PC-3 (cell line): ENCODE data around the gene CHML. TPM values are rescaled to one million over a fixed set of nuclear protein-coding genes. Genes with fewer than 3 reads are reported as not detected.
A peak's percentile ranks its signal among the peaks of the same experiment; 100 is the strongest.

ENCODE experiments used
- ATAC-seq: fragments of 200-7000 bp; cut with Tn5 transposase; 2 replicates; pipeline ENCODE4 v1.9.1; 2020; ENCODE audit warnings: mild to moderate bottlenecking, moderate library complexity
- BruUV-seq: library from RNA; stranded (reverse); fragments of 400-500 nt; replicated peaks from 2 replicates; lab custom pipeline; 2021; lab: Mats Ljungman, UMichigan
- CTCF ChIA-PET: fragments of 300-600 bp; sonication (Branson Sonifier 250); formaldehyde crosslinking; loops from one replicate; lab custom pipeline; 2022; ENCODE audit warnings: antibody characterized with exemption; lab: Charles Lee
- POLR2A ChIA-PET: fragments of 300-600 bp; sonication (Branson Sonifier 250); formaldehyde crosslinking; loops from one replicate; lab custom pipeline; 2022; ENCODE audit warnings: antibody characterized with exemption; ENCODE audit not compliant: unreplicated experiment; lab: Charles Lee
- DNase-seq: peaks from one replicate; pipeline ENCODE4 v3.0.0-alpha.2; 2015
- H2AFZ ChIP-seq: fragments of 300-600 bp; sonication (generic); 2 replicates; pipeline ENCODE4 v1.6.0; 2016; ENCODE audit warnings: antibody characterized with exemption, low read length
- H3F3A ChIP-seq: fragments of 300-600 bp; sonication (generic); one replicate; pipeline ENCODE4 v1.6.0; 2017; ENCODE audit warnings: antibody characterized with exemption, low read length, control low read depth, mild to moderate bottlenecking; ENCODE audit not compliant: unreplicated experiment
- H3K27ac ChIP-seq: fragments of 300-600 bp; sonication (generic); 2 replicates; pipeline ENCODE4 v1.5.1; 2016; ENCODE audit warnings: mild to moderate bottlenecking, low read length
- H3K27me3 ChIP-seq: fragments of 300-600 bp; sonication (generic); 2 replicates; pipeline ENCODE4 v1.6.1; 2016; ENCODE audit warnings: low read length, mixed read lengths
- H3K36me3 ChIP-seq: fragments of 300-600 bp; sonication (generic); 2 replicates; pipeline ENCODE4 v1.6.1; 2016; ENCODE audit warnings: low read depth, mixed run types, low read length, mixed read lengths
- H3K4me1 ChIP-seq: fragments of 300-600 bp; sonication (generic); 2 replicates; pipeline ENCODE4 v1.5.1; 2016; ENCODE audit warnings: low read length; ENCODE audit not compliant: insufficient read depth
- H3K4me2 ChIP-seq: fragments of 300-600 bp; sonication (generic); 2 replicates; pipeline ENCODE4 v1.6.0; 2016; ENCODE audit warnings: low read length
- H3K4me3 ChIP-seq: fragments of 300-600 bp; sonication (generic); 2 replicates; pipeline ENCODE4 v1.5.1; 2016; ENCODE audit warnings: mild to moderate bottlenecking, low read length, mixed read lengths
- H3K79me2 ChIP-seq: fragments of 300-600 bp; sonication (generic); 2 replicates; pipeline ENCODE4 v1.6.1; 2017; ENCODE audit warnings: low read length, mixed read lengths
- H3K9ac ChIP-seq: fragments of 300-600 bp; sonication (generic); 2 replicates; pipeline ENCODE4 v1.6.0; 2016; ENCODE audit warnings: mild to moderate bottlenecking, low read length
- H3K9me2 ChIP-seq: fragments of 300-600 bp; sonication (generic); replicated peaks from 2 replicates; pipeline ENCODE4 v1.6.1; 2016; ENCODE audit warnings: mixed run types, low read length, mixed read lengths
- H3K9me3 ChIP-seq: fragments of 300-600 bp; sonication (generic); 2 replicates; pipeline ENCODE4 v1.6.1; 2016; ENCODE audit warnings: low read length, mixed read lengths
- H4K20me1 ChIP-seq: fragments of 300-600 bp; sonication (generic); 2 replicates; pipeline ENCODE4 v1.6.1; 2016; ENCODE audit warnings: low read length, mixed read lengths
- EZH2 ChIP-seq: fragments of 300-600 bp; sonication (generic); IDR thresholded peaks from one replicate; pipeline ENCODE4 v1.6.1; 2017; ENCODE audit warnings: antibody characterized with exemption, mild to moderate bottlenecking, low read length; ENCODE audit not compliant: unreplicated experiment
- EZH2phosphoT487 ChIP-seq: fragments of 300-600 bp; sonication (generic); IDR thresholded peaks from 2 replicates; pipeline ENCODE4 v1.6.1; 2018; ENCODE audit warnings: mild to moderate bottlenecking, antibody characterized with exemption, low read length, borderline replicate concordance
- intact Hi-C: fragments of 100-400 bp; cut with micrococcal nuclease; formaldehyde crosslinking; loops from 2 replicates; pipeline ENCODE4 v1.9.0; 2023
- total RNA-seq: library from RNA; depleted of rRNA; stranded (reverse); fragments of >200 nt; gene quantifications from 2 replicates; pipeline ENCODE4 v1.2.3, GENCODE V29; 2014
- TF ChIP-seq, protein P1 (sequence below): fragments of 300-600 bp; sonication (generic); conservative IDR thresholded peaks from 2 replicates; pipeline ENCODE4 v1.5.1; 2017; ENCODE audit warnings: antibody characterized with exemption, low read depth, mild to moderate bottlenecking, low read length

Gene CHML
- total RNA-seq, 1 experiment from 2014 or later = 68.6 TPM

DNA sequence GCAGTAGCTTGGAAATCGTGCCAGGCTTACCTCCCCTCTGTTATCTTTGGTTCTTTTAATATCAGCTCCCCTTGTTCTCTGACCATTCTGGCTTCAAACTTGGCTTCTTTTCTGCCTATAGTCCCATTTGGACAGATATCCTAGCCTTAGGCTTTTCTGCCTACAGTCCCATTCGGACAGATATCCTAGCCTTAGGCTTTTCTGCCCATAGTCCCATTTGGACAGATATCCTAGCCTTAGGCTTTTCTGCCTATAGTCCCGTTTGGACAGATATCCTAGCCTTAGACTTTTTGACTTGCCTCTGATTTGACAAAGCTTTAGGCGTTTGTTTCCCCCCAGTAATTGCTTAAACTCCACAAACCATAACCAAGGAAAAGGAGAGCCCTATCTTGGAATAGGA lies 25.6 kb downstream of the CHML start:
- Histone ChIP-seq H3K4me3 (no peak overlapping the region), H2AFZ (no peak overlapping the region), H3K27me3 (no peaks in the 10 kb centered on the region), H3K9me2 (no peaks in the 10 kb centered on the region), H3K36me3 (no peaks in the 10 kb centered on the region), H3K4me2 (peak overlapping the region; percentile 65), H3F3A (peaks cover 6% of the 10 kb centered on the region), H3K79me2 (no peaks in the 10 kb centered on the region), H4K20me1 (no peaks in the 10 kb centered on the region), H3K9ac (peak overlapping the region; percentile 49), H3K9me3 (no peaks in the 10 kb centered on the region), H3K27ac (peak overlapping the region; percentile 85), H3K4me1 (peaks cover 68% of the 10 kb centered on the region)
- no TSS peak for BruUV-seq
- intact Hi-C loops = loop anchor here (5.0 kb wide), 1 partner anchor 373 kb away; no protein-coding TSS in a partner anchor
- DNase-seq = no peak
- ChIA-PET POLR2A (no interaction called here), CTCF (no interaction called here)
- no peak for ATAC-seq
- TF ChIP-seq, protein P1, sequence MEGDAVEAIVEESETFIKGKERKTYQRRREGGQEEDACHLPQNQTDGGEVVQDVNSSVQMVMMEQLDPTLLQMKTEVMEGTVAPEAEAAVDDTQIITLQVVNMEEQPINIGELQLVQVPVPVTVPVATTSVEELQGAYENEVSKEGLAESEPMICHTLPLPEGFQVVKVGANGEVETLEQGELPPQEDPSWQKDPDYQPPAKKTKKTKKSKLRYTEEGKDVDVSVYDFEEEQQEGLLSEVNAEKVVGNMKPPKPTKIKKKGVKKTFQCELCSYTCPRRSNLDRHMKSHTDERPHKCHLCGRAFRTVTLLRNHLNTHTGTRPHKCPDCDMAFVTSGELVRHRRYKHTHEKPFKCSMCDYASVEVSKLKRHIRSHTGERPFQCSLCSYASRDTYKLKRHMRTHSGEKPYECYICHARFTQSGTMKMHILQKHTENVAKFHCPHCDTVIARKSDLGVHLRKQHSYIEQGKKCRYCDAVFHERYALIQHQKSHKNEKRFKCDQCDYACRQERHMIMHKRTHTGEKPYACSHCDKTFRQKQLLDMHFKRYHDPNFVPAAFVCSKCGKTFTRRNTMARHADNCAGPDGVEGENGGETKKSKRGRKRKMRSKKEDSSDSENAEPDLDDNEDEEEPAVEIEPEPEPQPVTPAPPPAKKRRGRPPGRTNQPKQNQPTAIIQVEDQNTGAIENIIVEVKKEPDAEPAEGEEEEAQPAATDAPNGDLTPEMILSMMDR = no peak
- TF ChIP-seq EZH2phosphoT487 (no peak), EZH2 (no peak)

DNA sequence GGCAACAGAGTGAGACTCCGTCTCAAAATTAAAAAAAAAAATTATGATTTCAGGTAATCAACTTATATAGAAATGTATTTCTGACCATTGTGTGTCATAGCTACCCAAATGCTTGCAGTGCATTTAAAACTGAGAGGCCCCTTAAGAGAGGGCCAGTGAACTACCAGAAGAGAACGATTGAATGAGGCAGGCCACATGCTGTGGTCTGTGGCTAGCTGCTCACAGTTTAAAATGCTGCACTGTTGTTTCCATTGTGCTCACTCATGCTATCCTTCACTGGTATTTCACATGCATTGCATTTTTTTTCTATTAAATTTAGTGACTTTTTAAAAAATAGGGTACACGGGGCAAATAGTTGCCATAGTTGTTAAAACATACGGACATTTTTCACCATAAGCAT lies 26.0 kb downstream of the CHML start:
- no peaks in the 10 kb centered on the region for H3K36me3 ChIP-seq
- no peak overlapping the region for H3K4me3 ChIP-seq
- BruUV-seq = no TSS peak
- H2AFZ ChIP-seq = no peak overlapping the region
- TF ChIP-seq EZH2phosphoT487 = no peak
- TF ChIP-seq, protein P1 = no peak
- peaks cover 6% of the 10 kb centered on the region for H3F3A ChIP-seq
- H3K9ac ChIP-seq = no peak overlapping the region
- DNase-seq (no peak), ATAC-seq (no peak)
- CTCF ChIA-PET = no interaction called here
- peaks cover 73% of the 10 kb centered on the region for H3K4me1 ChIP-seq
- H3K79me2 ChIP-seq = no peaks in the 10 kb centered on the region
- intact Hi-C loops = loop anchor here (5.0 kb wide), 1 partner anchor 373 kb away; no protein-coding TSS in a partner anchor
- POLR2A ChIA-PET = no interaction called here
- no peaks in the 10 kb centered on the region for H3K9me3 ChIP-seq
- H3K9me2 ChIP-seq = no peaks in the 10 kb centered on the region
- H3K27me3 ChIP-seq = no peaks in the 10 kb centered on the region
- H4K20me1 ChIP-seq = no peaks in the 10 kb centered on the region
- 0 out of 2 replicates have a peak overlapping the region, but pooled peaks have one; percentile 65 for H3K4me2 ChIP-seq
- H3K27ac ChIP-seq = peak overlapping the region; percentile 85
